GM12891 (cell line): ENCODE data around the gene CHPF2.

ENCODE experiments used
- PAX5 ChIP-seq: IDR thresholded peaks from 2 replicates; pipeline ENCODE4 v1.6.1; 2011; ENCODE audit warnings: low read length, moderate library complexity, mild to moderate bottlenecking; ENCODE audit not compliant: insufficient read depth, severe bottlenecking
- POLR2A ChIP-seq: IDR thresholded peaks from 2 replicates; pipeline ENCODE4 v1.6.1; 2011; ENCODE audit warnings: low read depth, low read length, control low read depth
- POLR2AphosphoS5 ChIP-seq: IDR thresholded peaks from 2 replicates; pipeline ENCODE4 v1.6.1; 2011; ENCODE audit warnings: low read depth, low read length, control low read depth
- POU2F2 ChIP-seq: IDR thresholded peaks from 2 replicates; pipeline ENCODE4 v1.6.1; 2011; ENCODE audit warnings: low read depth, mild to moderate bottlenecking, control low read depth, low read length, moderate library complexity
- SPI1 ChIP-seq: IDR thresholded peaks from 2 replicates; pipeline ENCODE4 v1.6.1; 2011; ENCODE audit warnings: low read depth, low read length, control low read depth
- TAF1 ChIP-seq: IDR thresholded peaks from 2 replicates; pipeline ENCODE4 v1.6.1; 2011; ENCODE audit warnings: low read depth, low read length, control low read depth

- TF ChIP-seq POLR2A = no peak
- TF ChIP-seq POLR2AphosphoS5 = no peak
- no peak for TF ChIP-seq TAF1
- no peak for TF ChIP-seq SPI1
- TF ChIP-seq POU2F2 = no peak
- no peak for TF ChIP-seq PAX5
Measured at GRCh38 chr7:151236406-151236805, 4.1 kb downstream of the CHPF2 start.
